ENCODE measurements around the gene MYH14.

The MYH14 gene

GRCh38 chr19:50280074-50280473, 76.7 kb downstream of the MYH14 start:
- no peak for DNase-seq (ENCODE audit: low read depth)

GRCh38 chr19:50280983-50281382, 77.6 kb downstream of the MYH14 start:
- DNase-seq (ENCODE audit: low read depth) = no peak
- no peak overlapping the region for H3K4me3 ChIP-seq (ENCODE audit: low read depth, low read length)
- TF ChIP-seq MAX (IDR thresholded peaks at IDR 0.05; ENCODE audit: low read depth, low read length) (no peak), CTCF (IDR thresholded peaks at IDR 0.05; ENCODE audit: low read depth, low read length) (no peak), MYC (IDR thresholded peaks at IDR 0.05; ENCODE audit: low read depth, low read length) (no peak), POLR2A (IDR thresholded peaks at IDR 0.05; ENCODE audit: extremely low read depth, insufficient read length) (no peak)

More at GRCh38 chr19:50280074-50280473, 76.7 kb downstream of the MYH14 start:
- no peak for TF ChIP-seq POLR2A (IDR thresholded peaks at IDR 0.05; ENCODE audit: extremely low read depth, insufficient read length)
- TF ChIP-seq MYC (IDR thresholded peaks at IDR 0.05; ENCODE audit: low read depth, low read length) = no peak
- TF ChIP-seq CTCF (IDR thresholded peaks at IDR 0.05; ENCODE audit: low read depth, low read length) = no peak
- TF ChIP-seq MAX (IDR thresholded peaks at IDR 0.05; ENCODE audit: low read depth, low read length) = no peak
- no peak overlapping the region for H3K4me3 ChIP-seq (ENCODE audit: low read depth, low read length)

- TF ChIP-seq MYC (IDR thresholded peaks at IDR 0.05; ENCODE audit: low read depth, low read length) (no peak), MAX (IDR thresholded peaks at IDR 0.05; ENCODE audit: low read depth, low read length) (no peak), POLR2A (IDR thresholded peaks at IDR 0.05; ENCODE audit: extremely low read depth, insufficient read length) (no peak), CTCF (IDR thresholded peaks at IDR 0.05; ENCODE audit: low read depth, low read length) (no peak)
- H3K4me3 ChIP-seq (ENCODE audit: low read depth, low read length) = no peak overlapping the region
- no peak for DNase-seq (ENCODE audit: low read depth)
Observed at GRCh38 chr19:50281491-50281890, 78.1 kb downstream of the MYH14 start.

GRCh38 chr19:50285833-50286232, 82.4 kb downstream of the MYH14 start:
- DNase-seq (ENCODE audit: low read depth) = no peak
- no peak overlapping the region for H3K4me3 ChIP-seq (ENCODE audit: low read depth, low read length)
- TF ChIP-seq CTCF (IDR thresholded peaks at IDR 0.05; ENCODE audit: low read depth, low read length) = no peak
- no peak for TF ChIP-seq MYC (IDR thresholded peaks at IDR 0.05; ENCODE audit: low read depth, low read length)
- no peak for TF ChIP-seq POLR2A (IDR thresholded peaks at IDR 0.05; ENCODE audit: extremely low read depth, insufficient read length)
- no peak for TF ChIP-seq MAX (IDR thresholded peaks at IDR 0.05; ENCODE audit: low read depth, low read length)

- no peak for DNase-seq (ENCODE audit: low read depth)
- TF ChIP-seq MAX (IDR thresholded peaks at IDR 0.05; ENCODE audit: low read depth, low read length) = no peak
Observed at GRCh38 chr19:50286443-50286842, 83.0 kb downstream of the MYH14 start.

GRCh38 chr19:50287331-50287730, 83.9 kb downstream of the MYH14 start:
- H3K4me3 ChIP-seq (ENCODE audit: low read depth, low read length) = no peak overlapping the region
- no peak for TF ChIP-seq POLR2A (IDR thresholded peaks at IDR 0.05; ENCODE audit: extremely low read depth, insufficient read length)
- no peak for TF ChIP-seq MAX (IDR thresholded peaks at IDR 0.05; ENCODE audit: low read depth, low read length)
- TF ChIP-seq CTCF (IDR thresholded peaks at IDR 0.05; ENCODE audit: low read depth, low read length) = no peak
- no peak for TF ChIP-seq MYC (IDR thresholded peaks at IDR 0.05; ENCODE audit: low read depth, low read length)
- no peak for DNase-seq (ENCODE audit: low read depth)

More at GRCh38 chr19:50286443-50286842, 83.0 kb downstream of the MYH14 start:
- H3K4me3 ChIP-seq (ENCODE audit: low read depth, low read length) = no peak overlapping the region
